Activated T-cell treated with anti-CD3 and anti-CD28 coated beads, Interleukin-2, amount 50 U/mL, for 4 hours (primary cell): ENCODE measurements around the gene CEL. TPM values are rescaled to one million over a fixed set of nuclear protein-coding genes. Genes with fewer than 3 reads are reported as not detected.
A peak's percentile ranks its signal among the peaks of the same experiment; 100 is the strongest.

Source experiments
- ATAC-seq, 2 donors: fragments of 200-7000 bp; cut with Tn5 transposase; one replicate each; pipeline ENCODE4 v1.10.0; 2021
- DNase-seq: peaks from one replicate; pipeline ENCODE4 v3.0.0-alpha.2; 2020
- H3K27me3 Mint-ChIP-seq: one replicate; pipeline ENCODE4 v1.8.0; 2021; ENCODE audit warnings: low read depth, mixed read lengths
- H3K36me3 Mint-ChIP-seq: one replicate; pipeline ENCODE4 v1.8.0; 2022; ENCODE audit warnings: mixed read lengths; ENCODE audit not compliant: insufficient read depth
- H3K4me1 Mint-ChIP-seq: one replicate; pipeline ENCODE4 v1.8.0; 2021; ENCODE audit warnings: low read depth, mixed read lengths
- H3K4me3 Mint-ChIP-seq: one replicate; pipeline ENCODE4 v1.8.0; 2021; ENCODE audit warnings: mild to moderate bottlenecking, moderate library complexity, mixed read lengths
- H3K9me3 Mint-ChIP-seq: one replicate; pipeline ENCODE4 v1.8.0; 2021; ENCODE audit warnings: mixed read lengths
- total RNA-seq, 3 donors: library from RNA; stranded (reverse); gene quantifications; one replicate each; pipeline ENCODE4 v1.2.1, GENCODE V29; 2021

Gene CEL
- total RNA-seq, 3 donors from 2014 or later: 3.1 to 4.7 (median 3.9) TPM

DNA sequence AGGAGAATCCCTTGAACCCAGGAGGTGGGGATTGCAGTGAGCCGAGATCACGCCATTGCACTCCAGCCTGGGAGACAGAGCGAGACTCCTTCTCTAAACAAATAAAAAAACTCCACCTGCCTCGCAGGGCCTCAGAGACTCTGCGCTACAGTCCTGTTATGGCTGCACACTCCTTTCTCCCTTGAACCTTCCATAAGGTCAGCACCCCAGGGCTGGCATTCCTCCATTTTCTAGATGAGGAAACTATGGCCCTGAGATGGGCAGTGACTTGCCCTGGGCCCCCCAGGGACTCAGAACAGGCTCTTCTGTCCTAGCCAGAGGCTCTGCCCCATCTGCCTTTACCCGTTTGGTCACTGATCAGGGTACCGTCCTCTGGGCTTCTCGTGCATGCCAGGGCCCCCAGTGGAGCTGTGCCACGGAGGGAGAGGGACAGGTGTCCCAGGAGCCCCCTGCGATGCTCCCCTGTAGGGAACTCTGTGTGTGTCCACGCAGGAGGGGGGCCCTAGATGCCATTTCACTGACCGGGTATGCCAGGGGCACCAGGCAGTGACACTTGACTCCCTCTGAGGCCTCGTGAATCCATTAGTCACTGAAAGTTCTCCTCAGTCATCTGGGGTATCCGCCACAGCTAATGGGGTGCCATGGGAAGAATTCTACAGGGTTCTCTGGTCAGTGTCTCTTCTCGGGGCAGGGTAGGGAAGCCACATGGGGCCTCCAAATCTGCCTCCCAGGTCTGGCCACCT lies 43.1 kb downstream of the CEL start:
- Mint-ChIP-seq H3K36me3 (peaks cover 28% of the 10 kb centered on the region), H3K9me3 (no peaks in the 10 kb centered on the region), H3K4me3 (no peak overlapping the region), H3K4me1 (no peaks in the 10 kb centered on the region), H3K27me3 (no peaks in the 10 kb centered on the region)
- no peak for ATAC-seq
- DNase-seq: no peak

DNA sequence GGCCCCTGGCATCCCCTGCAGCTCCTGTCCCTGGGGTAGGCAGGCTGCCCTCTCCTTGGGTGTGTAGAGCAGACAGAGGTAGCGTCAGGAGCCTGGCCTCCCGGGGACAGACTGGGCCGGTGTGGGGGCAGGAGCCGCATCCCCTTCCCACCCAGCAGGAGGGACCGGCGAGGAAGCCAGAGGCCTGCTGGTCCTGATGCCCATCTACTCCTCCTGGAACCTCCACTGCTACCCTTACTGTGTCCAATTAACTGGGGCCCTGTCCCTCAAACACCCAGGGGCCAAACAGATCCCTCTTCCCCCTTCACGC lies 43.6 kb downstream of the CEL start:
- ATAC-seq (no peak), DNase-seq (no peak)
- no peaks in the 10 kb centered on the region for H3K9me3 Mint-ChIP-seq
- no peaks in the 10 kb centered on the region for H3K4me1 Mint-ChIP-seq
- no peaks in the 10 kb centered on the region for H3K27me3 Mint-ChIP-seq
- no peak overlapping the region for H3K4me3 Mint-ChIP-seq
- peaks cover 33% of the 10 kb centered on the region for H3K36me3 Mint-ChIP-seq

DNA sequence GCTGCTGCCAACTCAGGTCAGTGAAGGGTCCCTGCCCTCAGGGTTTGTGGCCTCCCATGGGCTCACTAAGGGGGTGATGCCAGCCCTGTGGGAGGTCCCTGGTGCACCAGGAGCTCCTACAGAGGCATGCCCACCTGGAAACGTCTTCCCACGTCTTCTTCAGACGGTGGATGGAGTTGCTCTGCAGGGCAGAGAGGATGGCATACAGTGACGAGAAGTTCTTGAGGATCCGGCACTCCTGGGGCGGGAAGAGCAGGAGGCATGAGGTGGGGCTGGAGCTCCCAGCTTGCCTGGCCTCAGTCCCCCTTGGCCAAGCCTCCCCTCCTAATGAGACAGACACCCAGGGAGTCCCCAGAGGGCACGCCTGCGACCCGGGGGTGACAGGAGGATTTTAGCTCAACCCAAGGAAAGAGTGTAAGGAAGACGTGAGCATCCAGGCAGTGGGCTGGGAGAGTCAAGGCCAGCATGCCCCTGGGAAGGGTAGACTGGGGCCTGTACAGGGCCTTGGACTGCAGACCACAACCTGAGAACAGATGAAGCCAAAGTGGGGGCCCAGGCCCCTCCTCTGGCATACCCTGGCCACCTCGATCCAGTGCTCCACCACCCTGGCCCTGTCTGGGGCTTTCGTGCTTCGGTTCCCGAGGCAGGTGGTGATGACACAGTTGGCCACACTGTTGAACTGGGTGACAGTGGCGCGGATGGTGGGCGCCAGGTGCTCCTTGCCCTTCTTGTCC lies 44.9 kb downstream of the CEL start:
- peaks cover 25% of the 10 kb centered on the region for H3K36me3 Mint-ChIP-seq
- no peak for ATAC-seq
- no peaks in the 10 kb centered on the region for H3K9me3 Mint-ChIP-seq
- no peak overlapping the region for H3K4me3 Mint-ChIP-seq
- DNase-seq: no peak
- no peaks in the 10 kb centered on the region for H3K4me1 Mint-ChIP-seq
- no peaks in the 10 kb centered on the region for H3K27me3 Mint-ChIP-seq

DNA sequence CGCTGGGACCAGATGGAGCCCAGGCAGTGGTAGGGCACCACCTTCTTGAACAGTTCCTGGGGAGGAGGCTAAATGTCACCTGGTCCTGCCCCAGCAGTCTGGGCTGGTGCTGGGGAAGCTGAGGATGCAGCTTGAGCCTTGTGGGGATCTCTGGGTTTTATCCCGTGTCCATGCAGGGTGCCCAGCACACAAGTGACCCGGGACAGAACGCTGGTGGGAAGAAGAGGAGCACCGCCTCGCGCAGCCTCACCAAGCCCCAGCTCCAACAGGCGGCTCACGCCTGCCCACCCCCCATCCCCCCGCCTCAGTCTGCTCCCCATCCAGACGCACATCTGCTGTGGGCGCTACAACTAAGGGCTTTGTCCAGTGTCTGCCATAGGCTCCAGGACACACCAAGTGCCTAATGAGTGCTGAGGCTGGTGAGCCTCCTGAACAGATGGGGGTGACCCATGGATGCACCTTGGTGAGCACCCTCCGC lies 45.5 kb downstream of the CEL start:
- Mint-ChIP-seq H3K36me3 (peaks cover 22% of the 10 kb centered on the region), H3K27me3 (no peaks in the 10 kb centered on the region), H3K4me3 (no peak overlapping the region), H3K9me3 (no peaks in the 10 kb centered on the region), H3K4me1 (peaks cover 3% of the 10 kb centered on the region)
- DNase-seq (no peak), ATAC-seq (no peak)

DNA sequence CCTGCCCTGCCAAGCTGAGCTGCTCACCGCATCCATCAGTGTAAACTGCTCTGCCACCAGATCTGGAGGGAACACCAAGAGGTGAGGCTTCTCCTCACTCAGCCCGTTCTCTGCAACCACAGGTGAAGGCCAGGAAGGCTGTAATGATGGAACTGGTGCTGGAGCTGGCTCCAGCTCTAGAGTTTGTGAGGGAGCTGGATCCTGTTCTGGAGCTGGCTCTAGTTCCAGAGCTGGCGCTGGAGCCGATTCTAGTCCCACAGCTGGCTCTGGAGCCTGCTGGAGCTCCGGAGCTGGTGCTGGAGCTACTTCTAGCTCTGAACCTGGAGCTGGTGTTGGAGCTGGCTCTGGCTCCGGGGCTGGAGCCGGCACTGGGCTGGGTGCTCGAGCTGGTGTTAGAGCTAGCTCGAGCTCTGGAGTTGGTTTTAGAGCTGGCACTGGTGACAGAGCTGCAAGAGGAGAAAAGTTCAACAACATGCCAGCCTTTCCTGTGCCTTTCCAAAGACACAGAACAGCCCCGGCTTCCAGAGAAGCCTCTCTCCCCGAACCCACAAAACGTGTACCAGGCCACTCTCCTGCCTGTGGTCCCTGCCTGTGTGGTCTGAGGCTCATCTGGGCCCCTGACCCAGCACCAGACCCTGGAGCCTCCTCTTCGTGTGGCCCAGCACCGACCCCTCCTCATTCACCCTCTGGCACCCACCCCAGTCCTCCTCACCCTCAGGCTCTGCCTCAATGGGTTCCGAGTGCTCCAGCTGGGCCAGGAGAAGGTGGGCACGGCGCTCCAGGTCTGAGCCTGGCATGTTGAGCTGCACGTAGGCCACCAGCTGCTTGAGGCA lies 46.4 kb downstream of the CEL start:
- ATAC-seq: no peak
- Mint-ChIP-seq H3K4me1 (peaks cover 12% of the 10 kb centered on the region), H3K36me3 (peaks cover 16% of the 10 kb centered on the region), H3K9me3 (no peaks in the 10 kb centered on the region), H3K4me3 (no peak overlapping the region), H3K27me3 (no peaks in the 10 kb centered on the region)
- no peak for DNase-seq

DNA sequence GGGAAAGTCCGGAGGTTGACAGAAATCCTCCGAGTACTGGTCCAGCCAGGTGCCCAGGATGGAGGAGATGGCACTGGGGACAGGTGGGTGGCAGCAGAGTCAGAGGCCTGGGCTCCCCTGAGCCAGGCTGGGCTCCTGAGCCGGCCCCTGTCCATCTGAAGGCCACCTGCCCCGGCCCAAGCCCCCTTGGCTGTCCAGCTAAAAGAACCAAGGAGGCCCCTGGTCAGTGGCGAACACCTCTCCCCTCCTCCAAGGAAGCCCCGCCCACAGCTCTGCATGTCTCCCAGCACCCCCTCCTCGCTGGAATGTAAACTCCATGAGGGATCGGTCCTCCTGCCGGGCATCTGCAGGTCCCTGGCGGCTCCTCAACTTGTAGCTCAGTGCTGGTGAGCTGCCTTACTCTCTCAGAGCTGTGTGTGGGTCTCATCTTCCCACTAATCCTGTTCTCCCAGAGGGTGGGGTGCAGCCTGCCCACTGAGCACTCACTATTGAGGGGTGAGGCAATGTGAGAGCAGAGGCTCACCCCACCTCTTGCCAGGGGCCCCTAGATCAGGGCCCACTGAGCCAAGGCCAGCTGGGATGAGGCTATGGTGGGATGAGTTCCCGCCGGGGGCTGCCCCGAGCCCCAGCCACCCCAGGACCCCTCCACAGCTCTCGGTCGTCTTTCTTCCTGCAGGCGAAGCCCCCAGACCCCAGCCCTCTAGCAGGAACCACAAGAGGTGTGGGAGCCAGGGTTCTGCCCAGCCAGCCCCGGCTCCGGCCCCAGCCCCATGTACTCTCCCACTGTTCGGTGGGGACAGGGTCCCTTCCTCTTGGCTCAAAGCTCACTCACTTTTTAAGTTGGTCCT lies 47.2 kb downstream of the CEL start:
- DNase-seq (no peak), ATAC-seq (no peak)
- no peaks in the 10 kb centered on the region for H3K9me3 Mint-ChIP-seq
- no peak overlapping the region for H3K4me3 Mint-ChIP-seq
- peaks cover 20% of the 10 kb centered on the region for H3K4me1 Mint-ChIP-seq
- no peaks in the 10 kb centered on the region for H3K27me3 Mint-ChIP-seq
- peaks cover 15% of the 10 kb centered on the region for H3K36me3 Mint-ChIP-seq

DNA sequence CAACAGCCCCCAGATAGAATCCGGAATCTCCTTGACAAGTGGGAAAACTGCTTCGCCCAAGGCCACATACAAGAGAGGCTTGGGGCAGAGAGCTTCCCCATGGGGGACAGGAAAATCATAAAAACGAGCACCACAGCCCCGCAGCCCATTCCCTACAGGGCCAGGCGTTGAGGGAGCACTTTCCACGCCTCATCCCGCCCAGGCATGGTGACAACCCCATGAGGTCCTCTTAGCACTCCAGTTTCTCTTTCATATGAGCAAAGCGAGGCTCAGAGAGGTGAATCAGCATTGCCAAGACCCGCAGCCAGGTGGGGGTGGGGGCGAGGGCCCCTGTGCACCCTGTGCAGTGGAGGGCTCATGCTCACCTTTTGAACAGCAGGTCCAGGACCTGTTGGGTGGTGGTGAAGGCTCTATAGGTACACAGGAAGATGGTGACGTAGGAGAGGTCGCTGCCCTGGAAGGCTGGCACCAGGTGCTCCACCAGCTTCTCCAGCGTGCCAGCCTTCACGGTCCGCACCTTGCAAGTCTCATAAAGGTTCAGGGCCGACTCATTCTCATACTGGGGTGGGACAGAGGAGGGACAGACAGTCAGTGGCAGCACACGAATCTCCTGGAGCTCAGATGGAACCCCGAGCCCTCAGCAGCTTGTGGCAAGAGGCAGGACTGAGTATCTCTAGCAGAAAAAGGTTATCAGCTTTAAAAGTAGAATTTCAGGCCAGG lies 48.3 kb downstream of the CEL start:
- no peaks in the 10 kb centered on the region for H3K27me3 Mint-ChIP-seq
- H3K9me3 Mint-ChIP-seq: no peaks in the 10 kb centered on the region
- DNase-seq (no peak), ATAC-seq (no peak)
- H3K36me3 Mint-ChIP-seq: peaks cover 15% of the 10 kb centered on the region
- H3K4me3 Mint-ChIP-seq: no peak overlapping the region
- peaks cover 31% of the 10 kb centered on the region for H3K4me1 Mint-ChIP-seq

DNA sequence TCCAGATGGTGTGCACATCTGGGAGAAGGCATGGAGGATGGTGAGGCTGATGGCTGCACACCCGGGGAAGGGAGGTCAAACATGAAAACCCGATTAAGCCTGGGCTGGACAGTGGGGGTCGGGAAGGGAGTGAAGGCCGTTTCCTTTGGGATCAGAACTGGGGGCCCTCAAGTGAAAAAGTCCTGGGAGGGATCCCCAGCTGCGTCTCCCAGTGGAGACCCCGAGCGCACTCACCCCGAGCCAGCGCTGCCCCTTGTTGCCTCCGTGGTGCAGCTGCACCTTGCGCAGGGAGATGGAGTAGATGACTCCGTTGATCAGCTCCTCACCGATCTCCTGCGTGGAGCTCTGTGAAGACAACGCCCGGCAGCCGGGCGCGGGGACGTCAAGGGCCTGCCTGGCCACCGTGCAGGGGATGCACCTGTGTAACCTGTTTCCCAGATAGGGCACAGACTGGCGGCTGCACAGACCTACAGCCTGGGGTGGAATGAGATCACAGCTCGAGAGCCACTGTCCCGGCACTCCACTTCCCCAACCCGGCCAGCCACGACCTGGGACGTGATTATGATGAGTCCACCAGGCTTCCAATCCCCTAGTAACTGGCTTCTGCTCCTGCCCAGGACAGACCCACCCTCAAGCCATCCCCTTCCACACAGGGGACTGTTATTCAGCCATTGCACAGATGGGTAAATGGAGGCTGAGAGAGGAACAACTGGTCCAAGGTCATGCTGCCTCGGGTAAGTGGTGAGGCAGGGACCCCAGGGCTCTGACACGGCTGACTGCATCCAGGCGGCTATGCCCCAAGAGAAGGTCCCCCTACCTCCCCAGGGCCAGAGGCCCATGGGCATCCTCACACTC lies 50.3 kb downstream of the CEL start:
- Mint-ChIP-seq H3K4me3 (no peak overlapping the region), H3K36me3 (peaks cover 10% of the 10 kb centered on the region), H3K9me3 (no peaks in the 10 kb centered on the region), H3K27me3 (no peaks in the 10 kb centered on the region), H3K4me1 (peaks cover 47% of the 10 kb centered on the region)
- DNase-seq (no peak), ATAC-seq (no peak)

DNA sequence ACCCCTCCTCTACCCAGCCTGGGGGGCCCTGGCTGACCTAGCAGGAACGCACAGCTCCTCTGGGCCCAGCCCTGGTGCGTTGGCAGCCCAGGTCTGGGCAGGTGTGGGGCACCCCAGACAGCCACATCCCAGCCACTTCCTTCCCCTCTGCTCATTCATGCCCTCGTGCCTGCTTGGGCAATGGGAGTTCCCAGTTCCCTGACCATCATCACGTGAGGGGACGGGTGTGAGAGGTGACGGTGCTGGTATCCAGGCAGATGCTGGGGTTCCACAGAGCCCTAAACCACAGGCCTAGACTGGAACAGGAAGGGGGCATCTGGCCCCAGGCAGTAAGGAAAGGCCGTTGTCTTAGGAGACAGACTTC lies 50.9 kb downstream of the CEL start:
- ATAC-seq (no peak), DNase-seq (no peak)
- H3K27me3 Mint-ChIP-seq: no peaks in the 10 kb centered on the region
- H3K4me1 Mint-ChIP-seq: peaks cover 53% of the 10 kb centered on the region
- peaks cover 12% of the 10 kb centered on the region for H3K36me3 Mint-ChIP-seq
- H3K4me3 Mint-ChIP-seq: no peak overlapping the region
- H3K9me3 Mint-ChIP-seq: no peaks in the 10 kb centered on the region

DNA sequence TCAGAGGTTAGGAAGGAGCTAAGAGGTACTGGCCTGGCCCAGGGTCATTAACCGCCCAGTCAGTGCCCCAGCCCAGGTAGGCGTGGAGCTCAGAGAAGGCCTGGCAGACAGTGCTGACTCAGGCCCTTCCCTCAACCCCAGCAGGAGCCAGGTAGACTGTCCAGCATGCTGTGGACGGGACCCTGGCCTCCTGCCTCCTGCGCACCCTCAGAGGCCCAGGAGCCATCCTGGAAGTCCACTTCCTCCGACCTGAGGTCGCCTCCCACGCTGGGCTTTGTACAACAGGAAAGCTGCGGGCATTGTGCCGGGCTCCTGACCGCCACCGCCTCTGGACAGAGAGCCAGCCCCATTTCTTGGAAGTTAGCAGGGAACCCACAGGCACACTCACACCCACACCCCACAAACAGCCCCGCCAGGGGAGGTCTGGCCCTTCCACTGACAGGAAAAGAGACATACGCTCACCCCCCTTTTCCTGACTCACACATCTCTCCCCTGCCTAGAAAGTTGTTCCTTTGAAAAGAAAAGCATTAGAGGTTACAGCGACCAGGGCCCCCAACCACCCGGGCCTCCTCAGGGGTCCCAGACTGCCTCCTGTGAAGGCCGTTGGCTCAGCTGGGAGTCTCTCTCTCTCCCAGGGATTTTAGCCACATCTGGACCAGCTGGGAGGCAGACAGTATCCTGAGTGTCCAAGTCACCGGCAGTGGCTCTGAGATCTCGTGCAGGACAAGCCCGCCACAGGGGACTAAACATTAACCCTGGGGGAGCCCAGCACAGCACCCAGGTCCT lies 51.6 kb downstream of the CEL start:
- peak overlapping the region; percentile 16 for H3K4me3 Mint-ChIP-seq
- no peaks in the 10 kb centered on the region for H3K27me3 Mint-ChIP-seq
- H3K4me1 Mint-ChIP-seq: peaks cover 59% of the 10 kb centered on the region
- no peak for DNase-seq
- ATAC-seq: peak in 1 of 2 donors; percentile 23
- no peaks in the 10 kb centered on the region for H3K9me3 Mint-ChIP-seq
- H3K36me3 Mint-ChIP-seq: peaks cover 12% of the 10 kb centered on the region

DNA sequence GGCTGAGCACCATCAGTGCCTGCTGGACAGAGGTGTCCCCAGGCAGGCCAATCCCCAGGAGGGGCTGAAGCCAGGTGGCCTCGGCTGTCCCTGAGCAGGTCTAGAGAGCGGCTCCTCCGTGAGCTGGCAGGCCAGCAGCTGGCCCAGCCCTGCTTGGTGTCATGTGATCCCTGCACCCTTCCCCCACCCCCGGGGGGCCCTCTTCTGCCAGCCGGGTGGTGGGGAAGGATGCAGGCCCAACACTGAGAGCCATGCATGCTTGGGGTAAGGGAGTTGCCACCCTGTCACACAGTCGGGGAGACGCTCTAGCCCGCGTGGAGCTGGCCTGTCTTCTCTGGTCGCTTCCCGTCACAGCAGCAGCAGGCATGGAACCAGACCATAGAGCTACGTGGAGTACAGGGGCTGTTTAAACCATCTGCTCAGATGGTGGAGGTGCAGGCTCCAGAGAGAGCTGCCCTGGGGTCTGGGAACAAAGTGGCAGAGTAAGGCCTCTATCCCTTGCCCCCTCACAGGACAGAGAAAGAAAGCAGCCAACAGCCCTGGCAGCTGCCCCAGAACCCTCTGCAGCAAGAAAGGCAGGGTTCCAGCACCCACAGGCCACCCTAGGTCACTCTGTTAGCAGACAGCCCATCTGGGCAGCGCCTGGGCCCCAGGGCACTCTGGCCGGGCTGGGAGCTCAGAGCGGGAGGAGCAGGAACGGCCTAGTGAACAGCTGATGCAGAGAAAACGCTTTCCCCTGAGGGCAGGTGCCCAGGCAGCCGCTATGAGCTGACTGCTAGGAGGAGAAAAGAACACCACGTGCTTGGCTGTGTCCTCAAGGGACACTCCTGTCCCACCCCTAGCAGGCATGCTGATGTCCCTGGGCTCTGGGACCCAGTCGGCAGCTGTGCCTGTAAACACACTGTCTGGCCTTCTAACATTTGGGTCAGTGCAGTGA lies 52.4 kb downstream of the CEL start:
- Mint-ChIP-seq H3K9me3 (no peaks in the 10 kb centered on the region), H3K36me3 (peaks cover 10% of the 10 kb centered on the region), H3K27me3 (no peaks in the 10 kb centered on the region), H3K4me3 (no peak overlapping the region), H3K4me1 (peaks cover 66% of the 10 kb centered on the region)
- DNase-seq (no peak), ATAC-seq (no peak)
